Activated CD4-positive, alpha-beta T cell treated with anti-CD3 and anti-CD28 coated beads, Interleukin-2, amount 50 U/mL, for 24 hours (primary cell): ENCODE results near the gene SLC51A.
"Not testable (repeated sequence)": the region's sequence is repeated elsewhere in the genome, so short reads cannot be mapped to it uniquely, and the experiment has no call there.

Experiments used
- DNase-seq, 2 donors: peaks; one replicate each; pipeline ENCODE4 v3.0.0-alpha.2; 2020; ENCODE audit warnings: low read depth in 1 of 2, low spot score in 1 of 2

SLC51A gene

DNA sequence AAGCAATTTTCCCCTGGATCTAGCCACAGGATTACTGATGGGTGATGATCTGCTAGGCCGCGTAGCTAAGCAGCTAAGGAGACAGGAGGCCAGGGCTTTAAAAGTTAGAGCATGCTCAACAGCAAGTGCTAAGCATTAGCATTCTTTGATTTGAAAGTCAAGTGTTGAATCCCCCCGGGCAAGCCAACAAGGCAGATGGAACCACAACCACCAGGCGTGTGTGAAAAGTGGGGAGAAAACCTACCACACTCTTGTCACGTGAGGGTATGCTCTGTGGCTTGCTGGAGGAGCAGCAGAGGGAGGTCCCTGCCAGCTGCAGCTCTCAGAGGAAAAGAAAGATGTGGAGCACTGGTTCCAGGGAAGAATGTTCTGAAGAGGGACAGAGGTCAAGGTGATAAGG, 20.9 kb downstream of the SLC51A start:
- no peak for DNase-seq

GRCh38 chr3:196238612-196239560, 22.6 kb downstream of the SLC51A start:
- DNase-seq, result no peak

DNA sequence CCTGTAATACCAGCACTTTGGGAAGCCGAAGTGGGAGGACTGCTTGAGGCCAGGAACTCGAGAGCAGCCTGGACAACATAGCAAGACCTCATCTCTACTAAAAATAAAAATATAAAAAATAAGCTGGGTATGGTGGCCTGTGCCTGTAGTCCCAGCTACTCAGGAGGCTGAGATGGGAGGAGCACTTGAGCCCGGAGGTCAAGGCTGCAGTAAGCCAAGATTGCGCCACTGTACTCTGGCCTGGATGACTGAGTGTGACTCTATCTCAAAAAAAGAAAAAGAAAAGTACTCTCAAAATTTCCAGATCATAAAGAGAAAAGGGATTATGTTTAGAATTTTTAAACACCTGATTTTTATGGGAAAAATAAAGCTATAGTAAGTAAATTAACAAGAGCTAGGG, 24.1 kb downstream of the SLC51A start:
- no peak for DNase-seq

DNA sequence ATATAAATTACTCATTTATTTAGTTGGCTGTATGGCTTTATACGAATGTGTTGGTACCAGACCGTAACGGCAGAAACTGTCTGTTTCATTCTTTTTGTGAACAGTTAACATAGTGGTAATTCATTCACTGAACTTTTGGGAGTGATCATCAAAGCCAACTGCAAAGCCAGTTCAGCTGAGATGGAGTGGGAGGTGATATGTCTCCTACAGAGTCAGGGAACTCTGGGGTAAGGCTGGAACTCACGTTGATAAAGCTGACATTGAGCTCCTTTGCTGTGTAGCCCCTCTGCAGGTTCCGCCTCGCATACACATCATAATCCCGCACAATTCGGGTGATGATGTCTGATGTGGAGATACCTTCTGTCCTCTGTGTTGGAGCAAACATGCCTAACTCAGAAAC, 25.4 kb downstream of the SLC51A start:
- DNase-seq, result no peak

GRCh38 chr3:196244166-196244565, 27.8 kb downstream of the SLC51A start:
- not testable (repeated sequence) for DNase-seq

- DNase-seq, result no peak
These were observed 30.4 kb downstream of the SLC51A start for GRCh38 chr3:196246612-196247308.

- DNase-seq, result no peak
These were observed 35.6 kb downstream of the SLC51A start for GRCh38 chr3:196251918-196252317.

DNA sequence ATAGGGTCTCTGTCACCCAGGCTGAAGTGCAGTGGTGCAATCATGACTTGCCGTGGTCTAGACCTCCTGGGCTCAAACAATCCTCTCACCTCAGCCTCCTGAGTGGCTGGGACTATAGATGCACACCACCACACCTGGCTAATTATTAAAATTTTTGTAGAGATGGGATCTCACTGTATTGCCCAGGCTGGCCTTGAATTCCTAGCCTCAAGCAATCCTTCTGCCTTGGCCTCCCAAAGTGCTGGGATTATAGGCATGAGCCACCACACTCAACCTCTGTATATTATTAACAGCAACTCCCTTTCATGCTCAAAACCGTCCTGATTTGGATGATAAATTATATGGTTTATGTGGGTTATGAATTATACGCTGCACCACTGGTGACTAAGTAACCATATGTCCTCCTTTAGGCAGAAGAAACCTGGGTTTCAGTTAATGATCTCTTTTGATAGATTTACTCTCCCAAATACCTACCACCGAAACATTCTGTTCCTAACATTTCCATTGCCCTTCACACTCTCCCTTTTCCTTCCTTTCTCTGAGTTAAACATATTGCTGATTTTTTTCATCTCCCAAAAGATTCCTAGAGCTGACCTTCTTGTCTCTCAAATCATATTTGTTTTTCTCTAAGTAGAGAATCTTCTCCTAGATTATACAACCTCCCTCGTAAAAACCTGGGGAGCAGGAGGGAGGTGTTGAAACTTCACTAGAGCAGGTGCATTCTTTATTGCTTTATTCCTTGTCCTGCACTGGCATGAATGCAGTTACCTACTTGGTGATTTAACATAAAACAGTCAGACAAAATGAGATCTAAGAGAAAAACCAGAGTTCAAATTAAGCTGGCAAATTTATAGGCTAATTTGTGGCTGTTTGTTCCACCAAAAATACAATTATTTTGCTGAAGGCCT, 38.3 kb downstream of the SLC51A start:
- no peak for DNase-seq

DNA sequence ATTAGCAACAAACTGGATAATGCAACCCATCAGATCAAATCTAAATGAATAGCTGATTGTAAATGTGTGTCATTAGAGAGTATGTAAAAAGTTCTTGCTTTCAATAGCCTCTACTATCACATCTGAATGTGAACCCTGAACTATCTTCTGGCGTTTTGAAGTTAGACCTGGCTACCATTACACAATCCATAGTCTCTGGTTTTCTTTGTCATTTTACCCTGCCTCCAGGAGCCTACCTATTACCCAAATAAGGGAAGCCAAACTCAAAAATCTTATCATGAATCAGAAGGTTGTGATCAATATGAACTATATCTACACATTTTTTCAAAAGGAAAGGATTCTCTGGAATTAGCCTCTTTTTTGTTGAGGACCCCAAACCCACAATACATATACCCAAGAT, 39.4 kb downstream of the SLC51A start:
- DNase-seq, result no peak

DNA sequence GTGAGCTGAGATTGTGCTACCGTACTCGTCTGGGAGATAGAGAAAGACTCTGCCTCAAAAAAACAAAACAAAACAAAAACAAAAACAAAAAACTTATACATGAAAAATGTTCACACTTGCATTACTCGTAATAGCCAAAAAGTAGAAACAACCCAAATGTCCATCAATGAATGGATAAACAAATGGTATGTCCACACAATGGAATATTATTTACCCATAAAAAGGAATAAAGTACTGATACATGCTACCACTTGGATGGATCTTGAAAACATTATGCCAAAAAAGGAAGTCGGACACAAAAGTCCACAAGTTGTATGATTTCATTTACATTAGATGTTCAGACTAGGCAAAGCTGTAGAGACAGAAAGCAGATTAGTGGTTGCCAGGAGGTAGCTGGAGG, 44.5 kb downstream of the SLC51A start:
- DNase-seq, result no peak

- no peak for DNase-seq
These were observed 47.5 kb downstream of the SLC51A start for GRCh38 chr3:196263819-196264218.

DNA sequence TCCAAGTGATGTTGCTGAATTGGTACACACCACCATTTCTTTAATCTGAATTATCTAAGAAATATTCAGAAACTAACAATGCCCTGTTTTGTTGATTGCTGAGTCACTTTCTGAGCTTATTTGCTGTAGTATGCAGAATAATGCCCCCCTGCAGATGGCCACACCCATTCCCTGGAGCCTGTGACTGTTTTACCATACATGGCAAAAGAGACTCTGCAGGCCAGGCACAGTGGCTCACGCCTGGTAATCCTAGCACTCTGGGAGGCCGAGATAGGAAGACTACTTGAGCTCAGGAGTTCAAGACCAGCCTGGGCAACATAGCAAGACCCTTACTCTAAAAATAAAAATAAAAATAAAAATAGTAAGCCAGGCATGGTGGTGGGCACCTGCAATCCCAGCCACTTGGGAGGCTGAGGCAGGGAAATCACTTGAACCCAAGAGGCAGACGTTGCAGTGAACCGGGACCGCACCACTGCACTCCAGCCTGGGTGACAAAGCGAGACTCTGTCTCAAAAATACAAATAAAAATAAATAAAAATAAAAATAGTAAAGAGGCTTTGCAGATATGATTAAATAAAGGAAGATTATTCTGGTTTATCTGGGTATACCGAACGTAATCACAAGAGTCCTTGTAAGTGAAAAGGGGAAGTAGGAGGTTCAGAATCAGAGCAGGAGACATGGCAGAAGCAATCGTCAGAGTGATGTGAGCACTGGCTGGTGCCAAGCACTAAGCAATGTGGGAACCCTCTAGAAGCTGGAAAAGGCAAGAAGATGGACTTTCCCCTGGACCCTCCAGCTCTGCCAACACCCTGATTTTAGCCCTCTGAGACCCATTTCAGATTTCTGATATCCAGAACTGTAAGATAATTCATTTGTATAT, 52.2 kb downstream of the SLC51A start:
- DNase-seq, result no peak

GRCh38 chr3:196270499-196270898, 54.2 kb downstream of the SLC51A start:
- DNase-seq, result no peak

DNA sequence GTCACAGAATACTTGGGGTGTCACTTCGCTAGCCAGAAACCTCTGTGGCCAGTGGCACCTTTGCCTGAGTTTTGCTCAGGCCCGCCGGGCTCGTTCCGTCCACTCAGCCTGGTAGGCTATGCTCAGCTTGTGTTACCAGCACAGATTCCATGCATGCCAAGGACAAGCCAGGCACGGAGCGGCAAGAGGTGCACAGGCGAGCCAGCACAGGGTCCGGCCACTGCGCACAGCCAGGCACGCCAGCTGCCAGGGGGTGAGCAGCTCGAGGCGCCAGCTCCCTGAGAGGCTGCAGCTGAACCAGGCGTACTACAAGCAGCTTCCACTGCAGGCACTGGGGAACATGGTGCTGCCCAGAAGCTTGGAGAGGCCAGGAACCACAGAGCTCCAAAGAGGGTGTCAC, 56.5 kb downstream of the SLC51A start:
- no peak for DNase-seq

DNA sequence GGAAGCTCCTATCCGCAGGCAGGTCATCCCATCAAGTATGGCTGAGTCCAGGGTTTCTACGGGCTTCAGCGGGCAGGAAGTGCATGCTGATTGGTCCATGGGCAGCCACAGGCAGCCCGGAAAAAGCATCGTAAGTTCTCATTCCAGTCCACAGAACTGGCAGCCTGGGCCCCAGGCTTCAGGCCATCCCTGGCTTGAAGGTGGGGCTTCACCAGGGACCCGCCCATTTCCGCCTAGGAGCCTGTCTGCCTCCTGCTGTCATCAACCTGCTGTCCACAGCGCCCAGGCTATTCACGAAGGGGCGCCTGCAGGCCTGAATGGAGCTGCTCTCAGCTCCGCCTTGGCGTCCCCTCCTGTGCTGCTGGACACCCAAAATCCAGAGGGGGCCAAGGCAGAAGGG, 57.3 kb downstream of the SLC51A start:
- no peak for DNase-seq

GRCh38 chr3:196274585-196274984, 58.3 kb downstream of the SLC51A start:
- DNase-seq, result peak in 1 of 2 donors; percentile 75

GRCh38 chr3:196275126-196275525, 58.8 kb downstream of the SLC51A start:
- no peak for DNase-seq

DNA sequence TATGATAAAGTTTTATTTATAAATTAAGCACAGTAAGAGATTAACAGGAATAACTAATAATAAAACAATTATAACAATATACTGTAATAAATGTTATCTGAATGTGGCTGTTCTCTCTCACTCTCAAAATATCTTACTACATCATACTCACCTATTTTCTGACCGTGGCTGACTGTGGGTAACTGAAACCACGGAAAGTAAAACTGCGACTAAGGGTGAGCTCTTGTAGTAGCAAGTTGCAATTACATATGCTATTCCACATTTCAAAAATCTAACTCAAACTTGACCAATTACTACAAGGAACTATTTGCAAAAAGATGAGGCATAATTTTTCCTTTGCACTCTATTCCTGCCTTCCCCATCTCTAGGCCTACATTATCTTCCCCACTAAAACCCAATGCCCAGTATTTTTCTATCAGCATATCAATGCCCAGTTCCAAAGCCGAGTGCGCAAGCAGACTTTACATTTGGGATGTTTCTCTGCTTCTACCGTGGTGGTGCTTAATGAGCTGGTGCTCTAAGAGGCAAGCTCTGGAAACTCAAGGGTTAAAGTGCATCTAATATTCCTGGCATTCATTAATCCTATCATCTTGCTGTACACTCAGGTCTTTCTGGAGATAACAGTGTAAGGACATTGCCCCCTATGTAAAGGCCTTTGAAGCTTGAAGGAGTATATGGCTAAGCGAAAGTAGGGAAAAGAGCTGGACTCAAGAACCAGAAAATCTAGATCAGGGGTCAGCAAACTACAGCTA, 64.5 kb downstream of the SLC51A start:
- DNase-seq, result no peak

- DNase-seq, result no peak
These were observed 65.6 kb downstream of the SLC51A start for GRCh38 chr3:196281962-196282361.
